GM12878 (cell line): ENCODE results near the gene GRIK2. TPM values are rescaled to one million over a fixed set of nuclear protein-coding genes. Genes with fewer than 3 reads are reported as not detected.

ENCODE experiments used
- ATAC-seq: fragments of 200-7000 bp; cut with Tn5 transposase; 3 replicates; pipeline ENCODE4 v1.9.1; 2020; ENCODE audit warnings: mild to moderate bottlenecking, moderate library complexity
- BruUV-seq: library from RNA; stranded (reverse); fragments of 400-500 nt; replicated peaks from 2 replicates; lab custom pipeline; 2021; lab: Mats Ljungman, UMichigan
- CTCF ChIA-PET: fragments of 300-600 bp; sonication (Branson Sonifier 250); formaldehyde crosslinking; extraction: SDS; loops from one replicate; lab custom pipeline; 2021; ENCODE audit warnings: inconsistent platforms; lab: Yijun Ruan, JAX
- POLR2A ChIA-PET: fragments of 350-600 bp; formaldehyde crosslinking; extraction: SDS; loops from one replicate; lab custom pipeline; 2021; ENCODE audit warnings: inconsistent platforms; lab: Charles Lee
- RAD21 ChIA-PET: fragments of 300-600 bp; sonication (Branson Sonifier 250); formaldehyde crosslinking; loops from one replicate; lab custom pipeline; 2023; ENCODE audit warnings: antibody characterized with exemption; ENCODE audit not compliant: unreplicated experiment; lab: Charles Lee
- SMC1A ChIA-PET: fragments of 300-600 bp; sonication (Branson Sonifier 250); formaldehyde crosslinking; loops from one replicate; lab custom pipeline; 2023; ENCODE audit not compliant: unreplicated experiment, uncharacterized antibody; lab: Charles Lee
- DNase-seq: peaks from one replicate; pipeline ENCODE4 v3.0.0-alpha.2; 2011; ENCODE audit warnings: low read depth, low spot score
- FAIRE-seq: peaks from 3 replicates; lab custom pipeline; 2011; peaks lifted over from hg19 to GRCh38; lab: Jason Lieb, UNC
- H2AFZ ChIP-seq: 2 replicates; pipeline ENCODE4 v1.6.0; 2011; ENCODE audit warnings: low read depth, low read length, control low read depth; ENCODE audit not compliant: control insufficient read depth
- H3K27ac ChIP-seq: 2 replicates; pipeline ENCODE4 v1.5.1; 2011; ENCODE audit warnings: control low read depth; ENCODE audit not compliant: control insufficient read depth, insufficient read depth
- H3K27me3 ChIP-seq, 2 experiments: replicated peaks in 1 of 2; 2 replicates each; pipeline versions ENCODE4 v1.6.0 to v1.6.1; 2011; ENCODE audit warnings: low read length in 1 of 2; ENCODE audit not compliant: control insufficient read depth in 2 of 2, insufficient read depth in 2 of 2
- H3K36me3 ChIP-seq, 2 experiments: 2 replicates each; pipeline ENCODE4 v1.5.1; 2011; ENCODE audit warnings: low read length in 1 of 2; ENCODE audit not compliant: control insufficient read depth in 2 of 2, insufficient read depth in 2 of 2
- H3K4me1 ChIP-seq: 2 replicates; pipeline ENCODE4 v1.6.1; 2011; ENCODE audit warnings: mild to moderate bottlenecking, low read length, moderate library complexity, mixed read lengths; ENCODE audit not compliant: control insufficient read depth, insufficient read depth
- H3K4me2 ChIP-seq: 2 replicates; pipeline ENCODE4 v1.6.0; 2011; ENCODE audit warnings: control low read depth; ENCODE audit not compliant: control insufficient read depth, insufficient read depth
- H3K4me3 ChIP-seq: fragments of 200-600 bp; sonication (generic); 2 replicates; pipeline ENCODE4 v1.5.1; 2016
- H3K79me2 ChIP-seq: 2 replicates; pipeline ENCODE4 v1.6.0; 2011; ENCODE audit warnings: low read length; ENCODE audit not compliant: control insufficient read depth, insufficient read depth
- H3K9ac ChIP-seq: 2 replicates; pipeline ENCODE4 v1.8.0; 2011; ENCODE audit warnings: low read length, control low read depth, mixed read lengths; ENCODE audit not compliant: control insufficient read depth, insufficient read depth
- H3K9me3 ChIP-seq: replicated peaks from 3 replicates; pipeline ENCODE4 v1.5.1; 2011; ENCODE audit warnings: mild to moderate bottlenecking, low read length; ENCODE audit not compliant: control insufficient read depth, insufficient read depth
- H4K20me1 ChIP-seq: 2 replicates; pipeline ENCODE4 v1.6.0; 2011; ENCODE audit not compliant: control insufficient read depth, insufficient read depth
- BACH1 ChIP-seq: fragments of 450-650 bp; IDR thresholded peaks from 2 replicates; pipeline ENCODE4 v1.6.1; 2017; ENCODE audit warnings: mild to moderate bottlenecking, borderline replicate concordance
- CHD1 ChIP-seq: IDR thresholded peaks from 2 replicates; pipeline ENCODE4 v1.6.1; 2012; ENCODE audit warnings: low read depth, low read length, improper control_type of control experiment
- CREB1 ChIP-seq: IDR thresholded peaks from 2 replicates; pipeline ENCODE4 v1.6.1; 2012; ENCODE audit warnings: low read depth, mild to moderate bottlenecking, inconsistent platforms
- EZH2 ChIP-seq: IDR thresholded peaks from 2 replicates; pipeline ENCODE4 v1.6.1; 2012; ENCODE audit warnings: low read depth, mild to moderate bottlenecking, control low read depth, inconsistent platforms, low read length, borderline replicate concordance; ENCODE audit not compliant: control insufficient read depth
- GATAD2B ChIP-seq: fragments of 450-650 bp; conservative IDR thresholded peaks from 2 replicates; pipeline ENCODE4 v1.6.1; 2017; ENCODE audit warnings: low read depth, mild to moderate bottlenecking, moderate library complexity
- IKZF2 ChIP-seq, 2 experiments: fragments of 450-650 bp; IDR thresholded peaks; 2 replicates each; pipeline ENCODE4 v1.6.1; 2017; ENCODE audit warnings: mild to moderate bottlenecking in 2 of 2, moderate library complexity in 2 of 2
- MYC ChIP-seq: IDR thresholded peaks from 2 replicates; pipeline ENCODE4 v1.6.1; 2011; ENCODE audit warnings: mild to moderate bottlenecking, low read length, moderate library complexity, inconsistent platforms; ENCODE audit not compliant: insufficient read depth, insufficient replicate concordance, insufficient read length, severe bottlenecking
- NR2C2 ChIP-seq: IDR thresholded peaks from 2 replicates; pipeline ENCODE4 v1.6.1; 2011; ENCODE audit warnings: borderline replicate concordance, low read depth; ENCODE audit not compliant: control insufficient read depth, insufficient read length
- TBL1XR1 ChIP-seq: IDR thresholded peaks from 2 replicates; pipeline ENCODE4 v1.6.1; 2012; ENCODE audit warnings: low read depth, low read length, improper control_type of control experiment
- ZBTB11 ChIP-seq: fragments of 450-650 bp; formaldehyde crosslinking; IDR thresholded peaks from 2 replicates; pipeline ENCODE4 v1.5.0; 2022; ENCODE audit warnings: mild to moderate bottlenecking, missing genetic modification characterization
- ZBTB4 ChIP-seq: fragments of 450-650 bp; formaldehyde crosslinking; IDR thresholded peaks from 2 replicates; pipeline ENCODE4 v1.4.0; 2022; ENCODE audit warnings: mild to moderate bottlenecking, moderate library complexity
- ZNF207 ChIP-seq: fragments of 450-650 bp; IDR thresholded peaks from 2 replicates; pipeline ENCODE4 v1.6.1; 2014; ENCODE audit warnings: antibody characterized with exemption, mild to moderate bottlenecking, borderline replicate concordance
- WGBS: methylation state at CpG from one replicate; pipeline ENCODE4 v1.1.6; 2016; ENCODE audit warnings: low lambda C conversion rate; ENCODE audit not compliant: insufficient replicate concordance, insufficient coverage; ENCODE audit errors: missing lambda C conversion rate; 5-methylcytosine and 5-hydroxymethylcytosine counted together
- in situ Hi-C: fragments of 300-500 bp; cut with MboI; formaldehyde crosslinking; loops from 9 replicates; pipeline ENCODE4 v1.14.3; 2018; ENCODE audit warnings: mixed read lengths
- intact Hi-C: fragments of 100-400 bp; cut with micrococcal nuclease; formaldehyde crosslinking; loops from one replicate; pipeline ENCODE4 v1.14.2; 2022; ENCODE audit not compliant: unreplicated experiment
- polyA plus RNA-seq, 11 experiments: library from polyadenylated mRNA; depleted of rRNA in 4 of 11; unstranded in 6 of 11; stranded (reverse) in 5 of 11; fragments of >200 nt; fragmentation: Nextera tagmentation in 4 of 11; fragmentation: Illumina TruSeq in 1 of 11; extraction: Ambion mirVana in 4 of 11; extraction: Trizol in 1 of 11; gene quantifications; 1 replicate in 1 of 11; 2 replicates in 10 of 11; pipeline versions ENCODE4 v1.2.1 to v1.2.3, GENCODE V29; 2011 to 2016; ENCODE audit warnings: inconsistent platforms in 2 of 11, missing spikeins in 2 of 11, low read depth in 1 of 11
- total RNA-seq, 4 experiments: library from RNA; depleted of rRNA in 3 of 4; stranded (reverse); fragments of >200 nt in 3 of 4; fragmentation: Illumina TruSeq in 1 of 4; extraction: Trizol in 1 of 4; gene quantifications; 2 replicates each; pipeline versions ENCODE4 v1.2.1 to v1.2.3, GENCODE V29; 2013 to 2021

GRIK2 gene
- total and polyA plus RNA-seq, 10 of the 15 experiments (the other 5 are each of a cell fraction or from before 2014, with no cell fraction given), result not detected

DNA sequence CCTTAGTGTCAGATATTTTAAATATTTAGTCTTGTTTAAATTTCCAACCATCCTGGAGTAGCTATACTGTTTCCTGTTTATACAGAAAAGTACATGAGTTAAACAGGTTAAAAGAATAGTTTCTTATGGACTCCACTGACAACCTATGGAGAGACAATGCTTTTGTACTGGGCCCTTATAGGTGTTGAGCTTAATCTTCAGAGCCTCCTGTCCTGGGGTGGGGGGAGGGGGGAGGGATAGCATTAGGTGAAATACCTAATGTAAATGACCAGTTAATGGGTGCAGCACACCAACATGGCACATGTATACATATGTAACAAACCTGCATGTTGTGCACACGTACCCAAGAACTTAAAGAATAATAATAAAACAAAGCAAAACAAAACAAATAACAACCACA is 322.9 kb downstream of the GRIK2 start:
- H3K9ac ChIP-seq, result no peak overlapping the region
- H3K36me3 ChIP-seq, result no peaks in the 10 kb centered on the region
- ChIA-PET SMC1A (interaction anchor here (1.7 kb wide), 1 partner anchor 15 kb away, joined by 3 read pairs; no protein-coding TSS in a partner anchor), POLR2A (no interaction called here), RAD21 (interaction anchor here (0.6 kb wide), 1 partner anchor 861 kb away, joined by 3 read pairs; no protein-coding TSS in a partner anchor), CTCF (interaction anchor here (0.5 to 0.8 kb wide), 2 partner anchors 50 to 1076 kb away, joined by 3 read pairs; no protein-coding TSS in a partner anchor)
- H4K20me1 ChIP-seq, result no peaks in the 10 kb centered on the region
- intact Hi-C loops, result no loop called here
- H3K4me2 ChIP-seq, result no peak overlapping the region
- TF ChIP-seq CREB1 (no peak), GATAD2B (no peak), EZH2 (no peak), CHD1 (no peak), MYC (no peak), NR2C2 (no peak), IKZF2 (IDR thresholded peaks at IDR 0.05) (no peak), ZBTB4 (CRISPR knock-in tag) (no peak), BACH1 (no peak), ZBTB11 (no peak), ZNF207 (no peak), TBL1XR1 (no peak)
- no TSS peak for BruUV-seq
- no peak overlapping the region for H3K4me3 ChIP-seq
- H2AFZ ChIP-seq, result no peak overlapping the region
- H3K27ac ChIP-seq, result no peak overlapping the region
- no peaks in the 10 kb centered on the region for H3K79me2 ChIP-seq
- no peaks in the 10 kb centered on the region for H3K27me3 ChIP-seq
- 0% methylated on average over 1 of the region's 1 CpG for WGBS
- no peaks in the 10 kb centered on the region for H3K9me3 ChIP-seq
- FAIRE-seq (no peak), ATAC-seq (no peak), DNase-seq (no peak)
- no peaks in the 10 kb centered on the region for H3K4me1 ChIP-seq
- in situ Hi-C loops, result no loop called here
